Mammary epithelial cell (primary cell): ENCODE measurements around the gene PMFBP1.

Experiments
- CTCF ChIP-seq, 2 donors: IDR thresholded peaks in 1 of 2; conservative IDR thresholded peaks in 1 of 2; 2 replicates each; pipeline ENCODE4 v1.5.1; 2011 to 2012; ENCODE audit warnings: inconsistent platforms in 2 of 2, low read length in 2 of 2, mild to moderate bottlenecking in 2 of 2, control low read depth in 1 of 2, low read depth in 1 of 2; ENCODE audit not compliant: insufficient read depth in 1 of 2; ENCODE audit errors: extremely low read depth in 1 of 2
- EZH2 ChIP-seq: IDR thresholded peaks from 2 replicates; pipeline ENCODE4 v1.6.1; 2012; ENCODE audit warnings: low read length, inconsistent platforms, borderline replicate concordance

DNA sequence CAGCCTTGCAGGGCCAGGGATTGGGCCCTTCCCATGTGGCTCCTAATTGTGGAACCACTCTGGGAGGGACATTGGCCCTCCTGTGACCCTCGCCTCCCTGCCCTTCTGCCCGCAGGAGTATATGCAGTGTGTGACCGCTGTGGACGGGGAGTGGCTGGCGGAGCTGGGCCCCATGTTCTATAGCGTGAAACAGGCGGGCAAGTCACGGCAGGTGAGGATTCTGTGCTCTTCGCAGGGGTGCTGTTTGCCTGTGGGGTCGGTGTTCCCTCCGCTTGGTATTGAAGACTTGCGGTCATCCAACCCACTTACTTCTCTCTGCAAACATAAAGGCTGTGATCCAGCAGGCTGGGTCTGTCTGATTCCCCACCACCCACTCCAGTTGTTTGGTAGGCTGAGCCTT lies 62.7 kb downstream of the PMFBP1 start:
- TF ChIP-seq CTCF (conservative IDR thresholded peaks at IDR 0.05 in 1 of 2, IDR thresholded peaks at IDR 0.05 in 1 of 2; ENCODE audit: extremely low read depth in 1 of 2, insufficient read depth in 1 of 2, low read depth in 1 of 2, low read length in 2 of 2) (no peak), EZH2 (no peak)
